Panc1 (cell line): Measurements from ENCODE around the gene TFEB. TPM values are rescaled to one million over a fixed set of nuclear protein-coding genes. Genes with fewer than 3 reads are reported as not detected.

ENCODE experiments used
- ATAC-seq: fragments of 200-7000 bp; cut with Tn5 transposase; 2 replicates; pipeline ENCODE4 v1.9.1; 2020; ENCODE audit warnings: mild to moderate bottlenecking, moderate library complexity
- BruUV-seq: library from RNA; stranded (reverse); fragments of 400-500 nt; replicated peaks from 2 replicates; lab custom pipeline; 2021; lab: Mats Ljungman, UMichigan
- CTCF ChIA-PET: fragments of 300-600 bp; sonication (Branson Sonifier 250); formaldehyde crosslinking; loops from one replicate; lab custom pipeline; 2022; ENCODE audit warnings: antibody characterized with exemption; lab: Charles Lee
- POLR2A ChIA-PET: fragments of 300-600 bp; sonication (Branson Sonifier 250); formaldehyde crosslinking; loops from one replicate; lab custom pipeline; 2022; ENCODE audit warnings: antibody characterized with exemption; lab: Charles Lee
- DNase-seq: peaks from one replicate; pipeline ENCODE4 v3.0.0-alpha.2; 2010; ENCODE audit warnings: low read depth, low spot score
- H3K27ac ChIP-seq: 2 replicates; pipeline ENCODE4 v1.5.1; 2011; ENCODE audit warnings: mild to moderate bottlenecking, low read length, inconsistent platforms
- H3K27me3 ChIP-seq: fragments of 200-500 bp; sonication (Bioruptor generic); 2 replicates; pipeline ENCODE4 v1.6.0; 2014; ENCODE audit warnings: low read length, inconsistent platforms; ENCODE audit not compliant: control insufficient read depth, insufficient read depth
- H3K36me3 ChIP-seq: fragments of 200-500 bp; sonication (Bioruptor generic); 2 replicates; pipeline ENCODE4 v1.5.1; 2014; ENCODE audit warnings: inconsistent platforms, mild to moderate bottlenecking, low read length, moderate library complexity; ENCODE audit not compliant: control insufficient read depth, insufficient read depth
- H3K4me1 ChIP-seq: 2 replicates; pipeline ENCODE4 v1.5.1; 2011; ENCODE audit warnings: inconsistent platforms, mild to moderate bottlenecking, low read length, moderate library complexity; ENCODE audit not compliant: control insufficient read depth, insufficient read depth
- H3K4me3 ChIP-seq, 2 experiments: 2 replicates each; pipeline ENCODE4 v1.5.1; 2011 to 2012; ENCODE audit warnings: low read depth in 2 of 2, low read length in 2 of 2, mild to moderate bottlenecking in 2 of 2, inconsistent platforms in 1 of 2, moderate library complexity in 1 of 2
- H3K9me3 ChIP-seq: fragments of 200-500 bp; sonication (Bioruptor generic); 2 replicates; pipeline ENCODE4 v1.5.1; 2014; ENCODE audit warnings: low read depth, mild to moderate bottlenecking, inconsistent platforms, low read length, moderate library complexity; ENCODE audit not compliant: control insufficient read depth, insufficient read depth
- CTCF ChIP-seq: fragments of 450-650 bp; IDR thresholded peaks from 2 replicates; pipeline ENCODE4 v1.5.1; 2017; ENCODE audit warnings: mild to moderate bottlenecking
- POLR2AphosphoS5 ChIP-seq: IDR thresholded peaks from 2 replicates; pipeline ENCODE4 v1.6.1; 2012; ENCODE audit warnings: mild to moderate bottlenecking, low read depth, low read length, moderate library complexity
- REST ChIP-seq, 2 experiments: IDR thresholded peaks; 2 replicates each; pipeline ENCODE4 v1.6.1; 2011 to 2012; ENCODE audit warnings: low read depth in 2 of 2, control low read depth in 1 of 2, low read length in 1 of 2, mild to moderate bottlenecking in 1 of 2, moderate library complexity in 1 of 2; ENCODE audit not compliant: insufficient read depth in 1 of 2
- SIN3A ChIP-seq: IDR thresholded peaks from 2 replicates; pipeline ENCODE4 v1.6.1; 2012; ENCODE audit warnings: low read depth, mild to moderate bottlenecking, low read length, moderate library complexity, borderline replicate concordance; ENCODE audit not compliant: insufficient read depth
- TCF7L2 ChIP-seq: IDR thresholded peaks from 2 replicates; pipeline ENCODE4 v1.6.1; 2011; ENCODE audit warnings: mild to moderate bottlenecking, low read depth, low read length, inconsistent platforms
- in situ Hi-C: cut with HindIII; loops from 2 replicates; pipeline ENCODE4 v1.10.0; 2016; ENCODE audit warnings: low sequenced_read_pairs, low pct_unique_long_range_greater_than_20kb
- intact Hi-C: fragments of 100-400 bp; cut with micrococcal nuclease; formaldehyde crosslinking; loops from one replicate; pipeline ENCODE4 v1.10.0; 2022; ENCODE audit not compliant: unreplicated experiment
- total RNA-seq: library from RNA; stranded (reverse); gene quantifications from one replicate; pipeline ENCODE4 v1.2.1, GENCODE V29; 2021; ENCODE audit not compliant: unreplicated experiment

TFEB gene
- total RNA-seq, 1 experiment from 2014 or later: 13.3 TPM

GRCh38 chr6:41757931-41758640 is 22.7 kb upstream of the TFEB start:
- intact Hi-C loops (no loop called here), in situ Hi-C loops (no loop called here)
- POLR2A ChIA-PET: no interaction called here
- Histone ChIP-seq H3K36me3 (no peaks in the 10 kb centered on the region), H3K9me3 (no peaks in the 10 kb centered on the region), H3K27ac (no peak overlapping the region), H3K27me3 (no peaks in the 10 kb centered on the region), H3K4me3 (no peak overlapping the region), H3K4me1 (no peaks in the 10 kb centered on the region)
- no peak for TF ChIP-seq SIN3A
- TF ChIP-seq POLR2AphosphoS5: no peak
- TF ChIP-seq REST (IDR thresholded peaks at IDR 0.05; ENCODE audit: insufficient read depth in 1 of 2, low read depth in 2 of 2, low read length in 1 of 2): no peak
- TF ChIP-seq TCF7L2: no peak
- no peak for TF ChIP-seq CTCF
- CTCF ChIA-PET: interaction anchor here (0.6 kb wide), 1 partner anchor 22 kb away, joined by 11 read pairs; no protein-coding TSS in a partner anchor
- no TSS peak for BruUV-seq
- ATAC-seq (no peak), DNase-seq (no peak)

GRCh38 chr6:41757271-41757670 is 21.9 kb upstream of the TFEB start:
- Histone ChIP-seq H3K36me3 (no peaks in the 10 kb centered on the region), H3K27ac (no peak overlapping the region), H3K9me3 (no peaks in the 10 kb centered on the region), H3K4me1 (no peaks in the 10 kb centered on the region), H3K4me3 (no peak overlapping the region), H3K27me3 (no peaks in the 10 kb centered on the region)
- no peak for ATAC-seq
- CTCF ChIA-PET: interaction anchor here (0.6 kb wide), 1 partner anchor 21 kb away, joined by 11 read pairs; no protein-coding TSS in a partner anchor
- in situ Hi-C loops (no loop called here), intact Hi-C loops (no loop called here)
- BruUV-seq: no TSS peak
- no peak for DNase-seq
- POLR2A ChIA-PET: no interaction called here
- TF ChIP-seq CTCF (no peak), TCF7L2 (no peak), REST (IDR thresholded peaks at IDR 0.05; ENCODE audit: insufficient read depth in 1 of 2, low read depth in 2 of 2, low read length in 1 of 2) (no peak), SIN3A (no peak), POLR2AphosphoS5 (no peak)
